Measurements from ENCODE around the gene ARID3A. TPM values are rescaled to one million over a fixed set of nuclear protein-coding genes. Genes with fewer than 3 reads are reported as not detected.

Gene ARID3A
- total RNA-seq, 1 experiment from 2014 or later, result 116 TPM

DNA sequence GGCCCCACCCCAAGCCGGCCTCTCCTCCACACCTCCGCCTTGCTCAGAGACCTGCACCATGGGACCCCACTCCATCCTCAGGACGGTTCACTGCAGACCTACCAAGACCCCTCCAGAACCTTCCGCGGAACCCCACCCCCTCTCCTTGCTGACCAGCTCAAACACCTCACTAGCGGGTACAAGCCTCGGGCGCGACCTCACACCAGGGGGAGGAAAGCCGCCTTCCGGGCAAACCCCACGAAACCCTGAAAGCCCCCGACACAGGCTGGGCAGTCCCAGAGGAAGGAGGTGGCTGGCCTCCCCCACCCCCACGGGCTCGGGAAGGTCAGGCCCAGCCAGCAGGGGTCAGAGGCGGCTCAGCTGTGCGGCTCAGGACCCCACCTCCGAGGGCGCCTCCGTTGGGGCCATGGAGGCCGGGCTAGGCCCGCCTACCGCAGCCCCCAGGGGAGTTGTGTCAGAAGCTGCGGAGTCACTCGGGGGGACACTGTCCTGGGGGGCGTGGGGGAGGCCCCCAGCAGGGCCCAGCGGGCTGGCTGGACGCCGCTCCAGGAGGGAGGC, 84.2 kb downstream of the ARID3A start (continued):
- TF ChIP-seq, protein P1, sequence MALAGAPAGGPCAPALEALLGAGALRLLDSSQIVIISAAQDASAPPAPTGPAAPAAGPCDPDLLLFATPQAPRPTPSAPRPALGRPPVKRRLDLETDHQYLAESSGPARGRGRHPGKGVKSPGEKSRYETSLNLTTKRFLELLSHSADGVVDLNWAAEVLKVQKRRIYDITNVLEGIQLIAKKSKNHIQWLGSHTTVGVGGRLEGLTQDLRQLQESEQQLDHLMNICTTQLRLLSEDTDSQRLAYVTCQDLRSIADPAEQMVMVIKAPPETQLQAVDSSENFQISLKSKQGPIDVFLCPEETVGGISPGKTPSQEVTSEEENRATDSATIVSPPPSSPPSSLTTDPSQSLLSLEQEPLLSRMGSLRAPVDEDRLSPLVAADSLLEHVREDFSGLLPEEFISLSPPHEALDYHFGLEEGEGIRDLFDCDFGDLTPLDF (CRISPR knock-in tag; IDR thresholded peaks at IDR 0.05), result no peak
- TF ChIP-seq, protein P2, sequence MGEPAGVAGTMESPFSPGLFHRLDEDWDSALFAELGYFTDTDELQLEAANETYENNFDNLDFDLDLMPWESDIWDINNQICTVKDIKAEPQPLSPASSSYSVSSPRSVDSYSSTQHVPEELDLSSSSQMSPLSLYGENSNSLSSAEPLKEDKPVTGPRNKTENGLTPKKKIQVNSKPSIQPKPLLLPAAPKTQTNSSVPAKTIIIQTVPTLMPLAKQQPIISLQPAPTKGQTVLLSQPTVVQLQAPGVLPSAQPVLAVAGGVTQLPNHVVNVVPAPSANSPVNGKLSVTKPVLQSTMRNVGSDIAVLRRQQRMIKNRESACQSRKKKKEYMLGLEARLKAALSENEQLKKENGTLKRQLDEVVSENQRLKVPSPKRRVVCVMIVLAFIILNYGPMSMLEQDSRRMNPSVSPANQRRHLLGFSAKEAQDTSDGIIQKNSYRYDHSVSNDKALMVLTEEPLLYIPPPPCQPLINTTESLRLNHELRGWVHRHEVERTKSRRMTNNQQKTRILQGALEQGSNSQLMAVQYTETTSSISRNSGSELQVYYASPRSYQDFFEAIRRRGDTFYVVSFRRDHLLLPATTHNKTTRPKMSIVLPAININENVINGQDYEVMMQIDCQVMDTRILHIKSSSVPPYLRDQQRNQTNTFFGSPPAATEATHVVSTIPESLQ (CRISPR knock-in tag; IDR thresholded peaks at IDR 0.05), result no peak
- TF ChIP-seq, protein P3, sequence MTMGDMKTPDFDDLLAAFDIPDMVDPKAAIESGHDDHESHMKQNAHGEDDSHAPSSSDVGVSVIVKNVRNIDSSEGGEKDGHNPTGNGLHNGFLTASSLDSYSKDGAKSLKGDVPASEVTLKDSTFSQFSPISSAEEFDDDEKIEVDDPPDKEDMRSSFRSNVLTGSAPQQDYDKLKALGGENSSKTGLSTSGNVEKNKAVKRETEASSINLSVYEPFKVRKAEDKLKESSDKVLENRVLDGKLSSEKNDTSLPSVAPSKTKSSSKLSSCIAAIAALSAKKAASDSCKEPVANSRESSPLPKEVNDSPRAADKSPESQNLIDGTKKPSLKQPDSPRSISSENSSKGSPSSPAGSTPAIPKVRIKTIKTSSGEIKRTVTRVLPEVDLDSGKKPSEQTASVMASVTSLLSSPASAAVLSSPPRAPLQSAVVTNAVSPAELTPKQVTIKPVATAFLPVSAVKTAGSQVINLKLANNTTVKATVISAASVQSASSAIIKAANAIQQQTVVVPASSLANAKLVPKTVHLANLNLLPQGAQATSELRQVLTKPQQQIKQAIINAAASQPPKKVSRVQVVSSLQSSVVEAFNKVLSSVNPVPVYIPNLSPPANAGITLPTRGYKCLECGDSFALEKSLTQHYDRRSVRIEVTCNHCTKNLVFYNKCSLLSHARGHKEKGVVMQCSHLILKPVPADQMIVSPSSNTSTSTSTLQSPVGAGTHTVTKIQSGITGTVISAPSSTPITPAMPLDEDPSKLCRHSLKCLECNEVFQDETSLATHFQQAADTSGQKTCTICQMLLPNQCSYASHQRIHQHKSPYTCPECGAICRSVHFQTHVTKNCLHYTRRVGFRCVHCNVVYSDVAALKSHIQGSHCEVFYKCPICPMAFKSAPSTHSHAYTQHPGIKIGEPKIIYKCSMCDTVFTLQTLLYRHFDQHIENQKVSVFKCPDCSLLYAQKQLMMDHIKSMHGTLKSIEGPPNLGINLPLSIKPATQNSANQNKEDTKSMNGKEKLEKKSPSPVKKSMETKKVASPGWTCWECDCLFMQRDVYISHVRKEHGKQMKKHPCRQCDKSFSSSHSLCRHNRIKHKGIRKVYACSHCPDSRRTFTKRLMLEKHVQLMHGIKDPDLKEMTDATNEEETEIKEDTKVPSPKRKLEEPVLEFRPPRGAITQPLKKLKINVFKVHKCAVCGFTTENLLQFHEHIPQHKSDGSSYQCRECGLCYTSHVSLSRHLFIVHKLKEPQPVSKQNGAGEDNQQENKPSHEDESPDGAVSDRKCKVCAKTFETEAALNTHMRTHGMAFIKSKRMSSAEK (CRISPR knock-in tag; IDR thresholded peaks at IDR 0.05; ENCODE audit: borderline replicate concordance), result no peak
- TF ChIP-seq GTF2I (CRISPR knock-in tag; conservative IDR thresholded peaks at IDR 0.05), result no peak
- TF ChIP-seq, protein P4, sequence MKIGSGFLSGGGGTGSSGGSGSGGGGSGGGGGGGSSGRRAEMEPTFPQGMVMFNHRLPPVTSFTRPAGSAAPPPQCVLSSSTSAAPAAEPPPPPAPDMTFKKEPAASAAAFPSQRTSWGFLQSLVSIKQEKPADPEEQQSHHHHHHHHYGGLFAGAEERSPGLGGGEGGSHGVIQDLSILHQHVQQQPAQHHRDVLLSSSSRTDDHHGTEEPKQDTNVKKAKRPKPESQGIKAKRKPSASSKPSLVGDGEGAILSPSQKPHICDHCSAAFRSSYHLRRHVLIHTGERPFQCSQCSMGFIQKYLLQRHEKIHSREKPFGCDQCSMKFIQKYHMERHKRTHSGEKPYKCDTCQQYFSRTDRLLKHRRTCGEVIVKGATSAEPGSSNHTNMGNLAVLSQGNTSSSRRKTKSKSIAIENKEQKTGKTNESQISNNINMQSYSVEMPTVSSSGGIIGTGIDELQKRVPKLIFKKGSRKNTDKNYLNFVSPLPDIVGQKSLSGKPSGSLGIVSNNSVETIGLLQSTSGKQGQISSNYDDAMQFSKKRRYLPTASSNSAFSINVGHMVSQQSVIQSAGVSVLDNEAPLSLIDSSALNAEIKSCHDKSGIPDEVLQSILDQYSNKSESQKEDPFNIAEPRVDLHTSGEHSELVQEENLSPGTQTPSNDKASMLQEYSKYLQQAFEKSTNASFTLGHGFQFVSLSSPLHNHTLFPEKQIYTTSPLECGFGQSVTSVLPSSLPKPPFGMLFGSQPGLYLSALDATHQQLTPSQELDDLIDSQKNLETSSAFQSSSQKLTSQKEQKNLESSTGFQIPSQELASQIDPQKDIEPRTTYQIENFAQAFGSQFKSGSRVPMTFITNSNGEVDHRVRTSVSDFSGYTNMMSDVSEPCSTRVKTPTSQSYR (CRISPR knock-in tag; IDR thresholded peaks at IDR 0.05), result no peak
- no peak for TF ChIP-seq HMGA2 (CRISPR knock-in tag; IDR thresholded peaks at IDR 0.05)

DNA sequence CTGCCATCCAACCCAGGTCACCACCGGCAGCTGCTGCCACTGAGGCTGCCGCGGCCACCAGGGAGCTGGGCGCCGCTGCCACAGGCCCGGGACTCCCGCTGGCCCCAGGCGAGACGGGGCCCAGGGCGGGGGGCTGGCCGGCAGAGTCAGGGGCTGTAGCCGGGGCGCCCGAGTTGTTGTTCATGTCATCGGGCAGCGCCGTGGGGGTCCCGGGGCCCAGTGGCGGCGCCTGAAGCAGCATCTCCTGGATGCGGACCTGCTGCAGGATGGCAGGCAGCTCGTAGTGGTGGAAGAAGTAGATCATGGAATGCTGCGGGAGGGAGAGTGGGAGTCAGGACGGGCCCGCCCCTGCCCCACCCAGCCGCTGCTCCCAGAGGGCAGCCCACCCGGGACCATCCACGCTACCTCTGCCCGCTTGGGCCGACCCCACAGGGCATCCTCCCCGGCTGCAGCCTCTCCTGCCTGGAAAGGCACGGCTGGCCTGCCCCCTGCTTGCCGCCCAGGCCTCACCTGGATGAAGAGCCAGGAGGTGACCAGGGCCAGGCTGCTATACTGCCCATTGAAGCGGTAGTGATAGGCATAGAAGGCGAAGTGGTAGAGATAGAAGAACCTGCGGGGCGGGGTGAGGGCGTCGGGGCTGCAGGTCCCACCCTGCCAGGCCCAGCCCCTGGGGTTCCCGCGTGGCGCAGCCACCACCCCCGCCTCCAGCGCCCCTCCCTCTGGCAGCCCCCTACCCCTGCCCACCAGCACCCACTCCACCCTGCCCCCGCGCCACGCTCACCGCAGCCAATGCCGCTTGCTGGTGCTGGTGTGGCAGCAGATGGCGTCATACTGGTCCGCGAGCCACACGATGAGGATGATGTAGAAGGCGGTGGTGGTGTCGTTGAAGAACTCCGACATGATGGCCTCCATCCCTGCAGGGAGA, 85.0 kb downstream of the ARID3A start:
- no peak for TF ChIP-seq EMX1 (CRISPR knock-in tag; IDR thresholded peaks at IDR 0.05)
- TF ChIP-seq, protein P5, sequence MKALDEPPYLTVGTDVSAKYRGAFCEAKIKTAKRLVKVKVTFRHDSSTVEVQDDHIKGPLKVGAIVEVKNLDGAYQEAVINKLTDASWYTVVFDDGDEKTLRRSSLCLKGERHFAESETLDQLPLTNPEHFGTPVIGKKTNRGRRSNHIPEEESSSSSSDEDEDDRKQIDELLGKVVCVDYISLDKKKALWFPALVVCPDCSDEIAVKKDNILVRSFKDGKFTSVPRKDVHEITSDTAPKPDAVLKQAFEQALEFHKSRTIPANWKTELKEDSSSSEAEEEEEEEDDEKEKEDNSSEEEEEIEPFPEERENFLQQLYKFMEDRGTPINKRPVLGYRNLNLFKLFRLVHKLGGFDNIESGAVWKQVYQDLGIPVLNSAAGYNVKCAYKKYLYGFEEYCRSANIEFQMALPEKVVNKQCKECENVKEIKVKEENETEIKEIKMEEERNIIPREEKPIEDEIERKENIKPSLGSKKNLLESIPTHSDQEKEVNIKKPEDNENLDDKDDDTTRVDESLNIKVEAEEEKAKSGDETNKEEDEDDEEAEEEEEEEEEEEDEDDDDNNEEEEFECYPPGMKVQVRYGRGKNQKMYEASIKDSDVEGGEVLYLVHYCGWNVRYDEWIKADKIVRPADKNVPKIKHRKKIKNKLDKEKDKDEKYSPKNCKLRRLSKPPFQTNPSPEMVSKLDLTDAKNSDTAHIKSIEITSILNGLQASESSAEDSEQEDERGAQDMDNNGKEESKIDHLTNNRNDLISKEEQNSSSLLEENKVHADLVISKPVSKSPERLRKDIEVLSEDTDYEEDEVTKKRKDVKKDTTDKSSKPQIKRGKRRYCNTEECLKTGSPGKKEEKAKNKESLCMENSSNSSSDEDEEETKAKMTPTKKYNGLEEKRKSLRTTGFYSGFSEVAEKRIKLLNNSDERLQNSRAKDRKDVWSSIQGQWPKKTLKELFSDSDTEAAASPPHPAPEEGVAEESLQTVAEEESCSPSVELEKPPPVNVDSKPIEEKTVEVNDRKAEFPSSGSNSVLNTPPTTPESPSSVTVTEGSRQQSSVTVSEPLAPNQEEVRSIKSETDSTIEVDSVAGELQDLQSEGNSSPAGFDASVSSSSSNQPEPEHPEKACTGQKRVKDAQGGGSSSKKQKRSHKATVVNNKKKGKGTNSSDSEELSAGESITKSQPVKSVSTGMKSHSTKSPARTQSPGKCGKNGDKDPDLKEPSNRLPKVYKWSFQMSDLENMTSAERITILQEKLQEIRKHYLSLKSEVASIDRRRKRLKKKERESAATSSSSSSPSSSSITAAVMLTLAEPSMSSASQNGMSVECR (CRISPR knock-in tag; IDR thresholded peaks at IDR 0.05; ENCODE audit: borderline replicate concordance), result no peak
- TF ChIP-seq ATF1 (CRISPR knock-in tag; IDR thresholded peaks at IDR 0.05), result no peak
- no peak for TF ChIP-seq ZNF121 (CRISPR knock-in tag; IDR thresholded peaks at IDR 0.05)
- TF ChIP-seq, protein P6, sequence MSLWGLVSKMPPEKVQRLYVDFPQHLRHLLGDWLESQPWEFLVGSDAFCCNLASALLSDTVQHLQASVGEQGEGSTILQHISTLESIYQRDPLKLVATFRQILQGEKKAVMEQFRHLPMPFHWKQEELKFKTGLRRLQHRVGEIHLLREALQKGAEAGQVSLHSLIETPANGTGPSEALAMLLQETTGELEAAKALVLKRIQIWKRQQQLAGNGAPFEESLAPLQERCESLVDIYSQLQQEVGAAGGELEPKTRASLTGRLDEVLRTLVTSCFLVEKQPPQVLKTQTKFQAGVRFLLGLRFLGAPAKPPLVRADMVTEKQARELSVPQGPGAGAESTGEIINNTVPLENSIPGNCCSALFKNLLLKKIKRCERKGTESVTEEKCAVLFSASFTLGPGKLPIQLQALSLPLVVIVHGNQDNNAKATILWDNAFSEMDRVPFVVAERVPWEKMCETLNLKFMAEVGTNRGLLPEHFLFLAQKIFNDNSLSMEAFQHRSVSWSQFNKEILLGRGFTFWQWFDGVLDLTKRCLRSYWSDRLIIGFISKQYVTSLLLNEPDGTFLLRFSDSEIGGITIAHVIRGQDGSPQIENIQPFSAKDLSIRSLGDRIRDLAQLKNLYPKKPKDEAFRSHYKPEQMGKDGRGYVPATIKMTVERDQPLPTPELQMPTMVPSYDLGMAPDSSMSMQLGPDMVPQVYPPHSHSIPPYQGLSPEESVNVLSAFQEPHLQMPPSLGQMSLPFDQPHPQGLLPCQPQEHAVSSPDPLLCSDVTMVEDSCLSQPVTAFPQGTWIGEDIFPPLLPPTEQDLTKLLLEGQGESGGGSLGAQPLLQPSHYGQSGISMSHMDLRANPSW (CRISPR knock-in tag; conservative IDR thresholded peaks at IDR 0.05; ENCODE audit: low read depth), result no peak
- no peak overlapping the region for H3K27ac Mint-ChIP-seq
- H3K27me3 Mint-ChIP-seq (ENCODE audit: low read depth), result no peaks in the 10 kb centered on the region; the same call in 1 of the 2 replicates
- peaks cover 2% of the 10 kb centered on the region; the same call in 1 of the 2 replicates for H3K4me1 Mint-ChIP-seq
- ChIA-PET POLR2A (no interaction called here), CTCF (no interaction called here)
- no peak overlapping the region for H3K4me3 Mint-ChIP-seq
- DNase-seq (ENCODE audit: low spot score) (no peak), ATAC-seq (no peak)
- H3K36me3 Mint-ChIP-seq, result peaks cover 7% of the 10 kb centered on the region; the same call in 1 of the 2 replicates
- H3K9me3 Mint-ChIP-seq, result no peaks in the 10 kb centered on the region

All from WTC11 (cell line).